Right renal cortex interstitium (tissue), 3 donors: ENCODE data around the gene DNAH17. TPM values are rescaled to one million over a fixed set of nuclear protein-coding genes. Genes with fewer than 3 reads are reported as not detected.

Experiments used
- DNase-seq, 3 donors: peaks; one replicate each; pipeline ENCODE4 v3.0.0-alpha.2; 2013; ENCODE audit warnings: low read depth in 3 of 3, low spot score in 2 of 3
- polyA plus RNA-seq, 3 donors: library from polyadenylated mRNA; unstranded; fragments of 120-200 nt; gene quantifications; one replicate each; pipeline ENCODE4 v1.2.1, GENCODE V29; 2013; ENCODE audit not compliant: insufficient read length in 3 of 3

Gene DNAH17
- polyA plus RNA-seq, 3 donors = 1.5 to 1.7 (median 1.7) TPM

GRCh38 chr17:78499715-78500540, 77.3 kb downstream of the DNAH17 start:
- no peak for DNase-seq

DNA sequence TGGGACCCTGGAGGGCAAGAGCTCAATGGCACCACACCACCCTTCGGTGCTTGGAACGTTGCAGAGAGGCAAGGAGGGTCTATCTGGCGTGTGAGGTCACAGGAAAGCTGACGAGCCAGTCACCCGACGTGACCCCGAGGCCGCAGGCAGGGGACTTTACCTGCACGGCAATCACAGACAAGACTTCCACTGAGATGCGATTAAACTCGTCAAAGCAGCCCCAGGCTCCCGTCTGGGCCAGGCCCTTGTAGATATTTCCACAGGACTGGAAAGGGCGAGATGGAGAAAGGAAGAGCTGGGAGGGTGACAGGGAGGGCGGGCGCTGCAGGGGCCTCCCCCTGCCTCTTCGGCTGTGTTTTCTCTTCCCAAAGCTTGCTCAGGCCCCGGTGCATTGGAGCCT, 78.3 kb downstream of the DNAH17 start:
- DNase-seq = no peak

DNA sequence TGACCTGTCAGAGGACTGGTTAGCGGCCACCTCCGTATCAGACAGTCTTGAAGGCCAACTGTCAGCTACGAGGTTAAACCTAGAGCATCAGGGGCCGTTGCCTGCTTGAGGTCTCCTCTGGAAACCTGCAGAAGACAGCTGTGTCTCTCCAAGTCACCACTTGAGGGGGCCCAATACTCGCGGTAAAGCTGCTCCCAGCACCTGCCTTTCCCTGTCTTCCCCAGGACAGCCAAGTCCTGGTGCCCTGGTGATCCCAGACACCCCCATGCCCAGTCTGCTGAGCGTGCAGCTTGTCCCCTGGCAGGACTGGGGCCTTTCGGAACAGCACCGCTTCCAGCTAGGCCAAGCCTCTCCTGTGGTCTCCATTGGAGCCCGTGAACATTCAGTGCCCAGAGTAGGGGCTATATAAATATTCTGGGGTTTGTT, 80.1 kb downstream of the DNAH17 start:
- DNase-seq = peak; percentile 36 to 56 (median 39)

DNA sequence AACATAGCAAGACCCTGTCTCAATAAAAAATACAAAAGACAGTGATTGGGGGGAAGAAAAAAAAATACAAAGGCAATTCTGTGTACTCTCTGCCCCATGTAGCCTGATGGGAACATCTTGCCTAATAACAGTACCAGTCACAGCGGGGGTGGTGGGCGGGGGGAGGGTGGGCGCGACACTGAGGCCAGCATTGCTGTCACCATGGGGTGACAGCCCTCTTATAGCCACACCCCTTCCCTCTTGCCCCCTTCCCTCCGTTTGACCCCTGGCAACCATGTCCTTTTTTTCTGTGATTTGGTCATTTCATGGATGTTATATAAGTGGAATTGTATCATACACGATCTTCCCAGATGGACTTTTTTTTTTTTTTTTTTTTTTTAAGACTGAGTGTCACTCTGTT, 80.9 kb downstream of the DNAH17 start:
- no peak for DNase-seq

DNA sequence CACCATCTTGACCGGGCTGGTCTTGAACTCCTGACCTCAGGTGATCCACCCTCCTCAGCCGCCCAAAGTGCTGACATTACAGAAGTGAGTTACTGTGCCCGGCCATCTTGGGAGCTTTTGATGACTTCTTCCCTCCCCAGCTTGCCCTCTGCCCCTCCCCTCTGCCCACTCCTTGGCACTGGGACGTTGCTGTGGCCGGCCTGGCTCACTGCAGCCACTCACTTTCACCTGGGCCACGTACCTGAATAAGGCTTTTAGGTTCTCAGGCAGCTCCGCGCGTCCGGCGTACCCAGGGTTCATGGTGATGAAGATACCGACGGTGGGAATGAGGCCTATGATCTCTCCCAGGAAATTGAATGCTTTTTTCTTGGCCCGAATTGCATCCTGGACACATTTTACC, 81.6 kb downstream of the DNAH17 start:
- DNase-seq = no peak

GRCh38 chr17:78494696-78495330, 82.4 kb downstream of the DNAH17 start:
- DNase-seq = no peak

DNA sequence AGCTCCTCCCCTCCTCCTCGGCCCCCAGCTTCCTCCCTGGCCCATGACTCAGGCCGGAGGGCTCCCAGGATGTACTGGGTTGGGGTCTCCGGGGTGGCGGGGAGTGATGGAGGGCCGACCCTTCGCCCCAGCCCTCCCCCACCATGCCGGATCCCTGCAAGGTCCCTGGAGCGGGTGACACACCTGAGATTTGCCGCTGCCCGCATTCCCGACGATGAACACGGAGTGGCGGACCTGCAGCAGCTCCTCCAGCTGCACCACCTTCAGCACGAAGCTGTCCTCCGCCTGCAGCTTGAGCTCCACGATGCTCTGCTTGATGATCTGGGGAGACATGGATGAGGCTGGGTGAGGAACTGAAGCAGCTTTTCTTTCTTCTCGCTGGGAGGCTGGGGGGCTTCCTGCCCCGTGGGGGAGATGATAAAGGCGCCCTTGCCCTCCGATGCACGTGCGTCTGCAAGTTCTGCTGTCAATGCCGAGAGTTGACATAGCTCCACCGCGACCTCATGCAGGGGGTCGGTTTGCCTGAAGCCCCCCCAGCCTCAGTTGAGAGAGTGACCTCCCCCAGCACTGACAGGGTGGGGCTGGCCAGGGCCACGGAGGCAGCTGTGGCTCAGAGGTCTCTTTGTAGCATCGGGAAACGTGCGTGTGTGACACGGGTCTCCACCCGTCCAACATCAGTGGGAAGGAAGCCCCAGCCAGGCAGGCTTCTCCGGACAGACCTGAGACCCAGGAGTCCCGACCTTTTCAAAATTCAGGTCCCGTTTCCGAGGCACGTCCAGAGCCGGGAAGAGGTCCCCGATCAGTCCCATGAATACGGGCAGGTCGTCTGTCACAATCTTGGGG, 83.1 kb downstream of the DNAH17 start:
- no peak for DNase-seq

DNA sequence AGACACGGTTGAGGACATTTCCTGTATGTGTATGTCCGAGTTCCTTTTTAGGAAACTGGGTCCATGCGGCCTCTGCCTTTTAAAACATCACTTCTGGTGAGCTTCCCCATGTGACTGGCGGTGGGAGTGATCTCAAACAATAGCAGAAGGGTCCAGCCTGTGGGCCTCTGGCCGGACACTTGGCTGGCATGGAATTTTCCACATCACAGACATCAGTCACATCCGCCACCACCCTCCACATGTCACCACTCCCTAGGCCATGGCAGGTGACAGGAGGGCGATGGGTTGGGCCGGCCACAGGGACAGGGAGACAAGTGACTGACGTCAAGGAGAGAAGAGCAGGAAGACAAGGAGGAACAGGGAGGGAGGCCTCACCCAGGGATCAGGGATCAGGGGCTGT, 83.7 kb downstream of the DNAH17 start:
- DNase-seq = no peak

DNA sequence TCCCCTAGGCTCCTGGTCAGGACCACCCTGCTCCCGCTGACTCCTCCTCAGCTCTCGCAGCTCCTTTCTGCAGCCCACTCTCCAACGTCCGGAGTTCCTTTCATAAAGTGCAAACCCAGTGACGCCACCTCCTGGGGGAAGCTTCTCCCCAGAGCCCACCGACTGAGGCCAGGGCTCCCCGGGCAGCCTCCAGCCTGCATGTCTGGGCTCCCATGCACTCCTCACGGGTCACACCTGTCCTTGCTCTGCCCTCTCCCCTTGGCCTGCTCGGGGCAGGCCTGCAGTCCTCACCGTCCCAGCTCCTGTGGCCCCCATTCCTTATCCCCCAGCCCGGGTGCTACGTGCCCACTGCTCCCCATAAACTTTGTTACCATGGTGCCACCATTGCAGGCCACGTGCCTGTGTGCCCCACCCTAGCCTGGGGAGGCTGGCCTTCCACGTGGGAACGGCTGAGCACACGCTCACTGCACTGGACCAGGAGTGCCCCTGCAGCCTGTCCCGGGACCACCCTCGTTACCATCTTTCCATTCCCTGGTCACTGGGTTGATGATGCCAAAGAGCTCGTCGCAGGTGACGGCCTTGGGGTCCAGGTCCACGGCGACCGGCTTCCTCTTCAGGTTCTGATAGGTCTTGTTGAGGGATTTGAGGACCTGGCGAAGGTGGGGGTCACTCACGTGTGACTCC, 84.9 kb downstream of the DNAH17 start:
- no peak for DNase-seq

DNA sequence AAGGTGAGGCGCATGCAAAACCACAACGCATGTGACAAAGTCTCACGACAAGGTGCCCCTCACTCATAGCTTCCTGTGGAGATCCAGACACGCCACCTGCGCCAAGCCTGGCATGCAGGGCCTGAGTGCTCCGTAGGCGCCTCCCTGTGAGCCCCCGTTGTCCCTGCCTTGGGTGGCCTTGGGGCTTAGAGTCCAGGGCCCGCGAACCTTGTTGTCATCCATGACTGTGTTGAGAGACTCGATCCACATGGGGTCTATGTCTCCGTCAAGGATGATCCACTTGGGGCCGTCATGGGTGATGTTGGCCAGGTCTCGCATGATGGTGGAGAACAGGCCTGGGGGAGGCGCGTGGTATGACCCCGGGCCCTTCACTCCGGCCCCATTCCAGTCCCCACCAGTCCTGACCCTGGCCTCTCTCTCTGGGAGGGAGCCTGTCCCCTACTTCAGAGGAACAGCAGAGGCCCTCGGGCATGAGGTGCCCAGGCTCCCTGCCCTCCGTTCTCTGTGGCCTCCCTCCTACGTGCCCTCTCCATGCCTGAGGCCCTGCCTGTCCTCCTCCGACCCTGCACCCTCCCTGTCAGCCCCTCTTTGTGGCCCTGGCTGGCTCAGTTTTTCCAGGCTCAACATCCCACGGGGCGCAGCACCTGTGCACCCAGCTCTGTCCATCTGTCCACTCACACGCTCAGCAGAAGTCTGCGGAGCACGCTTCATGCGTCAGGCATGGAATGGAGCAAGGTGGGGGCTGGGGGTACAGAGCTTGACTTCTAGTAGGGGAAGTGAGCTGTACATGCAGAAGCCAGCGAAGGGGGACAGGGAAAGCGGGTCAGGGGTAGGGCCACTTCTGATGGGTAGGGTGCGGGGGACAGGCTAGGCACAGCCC, 85.7 kb downstream of the DNAH17 start:
- DNase-seq = no peak

- DNase-seq = no peak
Measured at GRCh38 chr17:78490673-78491072, 86.5 kb downstream of the DNAH17 start.

- no peak for DNase-seq
Measured at GRCh38 chr17:78490156-78490555, 87.0 kb downstream of the DNAH17 start.

- DNase-seq = no peak
Measured at GRCh38 chr17:78488867-78489634, 88.1 kb downstream of the DNAH17 start.

GRCh38 chr17:78488156-78488555, 89.0 kb downstream of the DNAH17 start:
- DNase-seq = no peak

DNA sequence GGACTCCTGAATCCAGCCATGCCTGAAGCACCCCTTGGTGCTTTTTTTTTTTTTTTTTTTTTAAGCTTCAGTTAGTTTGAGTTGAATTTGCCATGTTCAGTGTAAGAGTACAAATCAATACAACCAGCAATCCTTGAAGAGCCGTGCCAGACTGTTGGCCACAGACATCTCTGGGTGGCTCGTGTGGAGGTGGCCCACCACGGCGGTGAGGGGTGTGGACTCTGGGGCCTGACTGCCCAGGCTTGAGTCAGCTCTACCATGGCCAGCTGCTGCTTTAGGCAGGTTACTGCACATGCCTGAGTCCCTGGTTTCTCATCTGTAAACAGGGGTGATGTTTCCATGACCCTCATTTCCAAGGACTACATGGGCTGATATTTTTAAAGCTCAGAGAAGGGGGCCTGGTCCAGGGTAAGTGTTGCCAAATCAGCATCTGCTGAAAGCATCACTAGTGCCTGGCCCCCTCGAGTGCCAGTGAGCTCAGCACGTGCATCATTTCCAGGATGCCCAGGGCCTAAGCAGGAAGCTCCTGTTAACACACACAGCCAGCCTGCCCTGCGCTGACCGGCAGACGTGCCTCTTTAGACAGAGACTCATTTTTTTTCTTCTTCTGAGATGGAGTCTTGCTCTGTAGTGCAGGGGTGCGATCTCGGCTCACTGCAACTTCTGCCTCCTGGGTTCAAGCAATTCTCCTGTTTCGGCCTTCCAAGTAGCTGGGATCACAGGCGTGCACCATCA, 90.1 kb downstream of the DNAH17 start:
- no peak for DNase-seq

DNA sequence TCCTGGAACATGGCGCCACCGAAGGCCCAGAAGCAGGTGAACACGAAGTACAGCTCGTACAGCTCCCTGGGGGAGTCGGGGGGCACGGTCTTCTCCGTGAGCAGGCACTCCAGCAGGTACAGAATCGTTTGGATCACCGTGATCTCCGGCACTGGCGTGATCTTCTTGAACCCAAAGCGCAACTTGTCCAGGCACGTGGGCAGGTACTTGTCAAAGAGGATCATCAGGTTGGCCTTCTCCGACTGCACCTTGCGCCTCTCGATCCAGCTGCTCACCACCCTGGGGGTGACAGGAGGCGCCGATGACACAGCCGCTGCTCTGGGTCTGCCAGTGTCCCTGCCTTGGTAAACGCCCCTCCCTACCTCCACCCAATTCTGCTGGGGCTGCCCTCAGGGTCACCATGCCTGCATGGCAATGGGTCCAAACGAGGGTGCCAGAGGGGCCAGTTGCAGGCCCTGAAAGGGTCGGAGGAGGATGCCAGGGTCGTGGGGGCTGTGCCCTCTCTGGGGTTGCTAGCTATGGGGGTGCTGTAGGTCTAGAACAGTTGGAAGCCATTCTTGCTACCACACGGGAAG, 90.9 kb downstream of the DNAH17 start:
- no peak for DNase-seq

GRCh38 chr17:78485290-78486168, 91.7 kb downstream of the DNAH17 start:
- no peak for DNase-seq
